Thyroid gland (tissue), 4 donors: Measurements from ENCODE around the gene IMPDH2. TPM values are rescaled to one million over a fixed set of nuclear protein-coding genes. Genes with fewer than 3 reads are reported as not detected.

Experiments
- DNase-seq, 2 donors: peaks; one replicate each; pipeline ENCODE4 v3.0.0-alpha.2; 2019
- H3K27ac ChIP-seq, 3 donors: fragments of 200-600 bp; sonication (generic); 1 replicate in 2 of 3; 2 replicates in 1 of 3; pipeline ENCODE4 v1.5.1; 2016 to 2019; ENCODE audit warnings: mild to moderate bottlenecking in 1 of 3, moderate library complexity in 1 of 3
- H3K27me3 ChIP-seq: fragments of 200-600 bp; sonication (generic); one replicate; pipeline ENCODE4 v1.5.1; 2019
- H3K36me3 ChIP-seq, 2 donors: fragments of 200-600 bp; sonication (generic); one replicate each; pipeline ENCODE4 v1.5.1; 2016 to 2019
- H3K4me1 ChIP-seq, 2 donors: fragments of 200-600 bp; sonication (generic); one replicate each; pipeline ENCODE4 v1.5.1; 2017 to 2019
- H3K4me3 ChIP-seq, 3 donors: fragments of 200-600 bp; sonication (generic); replicated peaks in 1 of 3; 1 replicate in 2 of 3; 2 replicates in 1 of 3; pipeline ENCODE4 v1.5.1; 2016; ENCODE audit warnings: mild to moderate bottlenecking in 1 of 3
- H3K9me3 ChIP-seq: fragments of 200-600 bp; sonication (generic); one replicate; pipeline ENCODE4 v1.5.1; 2017
- CTCF ChIP-seq, 6 experiments: fragments of 200-600 bp in 3 of 6; fragments of 450-650 bp in 3 of 6; sonication (generic) in 3 of 6; IDR thresholded peaks; one replicate each; pipeline ENCODE4 v1.5.1; 2016 to 2019; ENCODE audit warnings: antibody characterized with exemption in 6 of 6, mild to moderate bottlenecking in 2 of 6, inconsistent platforms in 1 of 6, moderate library complexity in 1 of 6
- POLR2A ChIP-seq, 2 donors: fragments of 450-650 bp; IDR thresholded peaks; one replicate each; pipeline ENCODE4 v1.6.1; 2017; ENCODE audit warnings: antibody characterized with exemption in 2 of 2, mild to moderate bottlenecking in 2 of 2, moderate library complexity in 1 of 2
- WGBS, 2 donors: methylation state at CpG; one replicate each; pipeline ENCODE4 v1.1.5; 2017; 5-methylcytosine and 5-hydroxymethylcytosine counted together
- intact Hi-C: fragments of 100-400 bp; cut with DNase I; formaldehyde crosslinking; loops from one replicate; pipeline ENCODE4 v1.15.1; 2023
- total RNA-seq, 4 donors: library from RNA; depleted of rRNA; stranded (reverse); fragments of >200 nt; gene quantifications; one replicate each; pipeline ENCODE4 v1.2.3, GENCODE V29; 2016

The IMPDH2 gene
- total RNA-seq, 4 donors from 2014 or later = 92.9 to 159 (median 109) TPM

- TF ChIP-seq POLR2A (IDR thresholded peaks at IDR 0.05) (no peak), CTCF (IDR thresholded peaks at IDR 0.05) (no peak)
- Histone ChIP-seq H3K27me3 (no peaks in the 10 kb centered on the region), H3K36me3 (peaks cover 23 to 26% of the 10 kb centered on the region in 2 donors), H3K27ac (peak overlapping the region; percentile 11 to 71 (median 50)), H3K9me3 (no peaks in the 10 kb centered on the region), H3K4me3 (peak overlapping the region; percentile 62 to 82 (median 66)), H3K4me1 (peaks cover 31 to 38% of the 10 kb centered on the region in 2 donors)
- WGBS, 2 donors = 1 to 2% methylated on average over 13 to 18 of the region's 18 CpGs
- intact Hi-C loops = no loop called here
- DNase-seq = no peak
Observed at GRCh38 chr3:49018707-49019006, 10.5 kb downstream of the IMPDH2 start.

- TF ChIP-seq POLR2A (IDR thresholded peaks at IDR 0.05) (peak in 1 of 2 donors; percentile 71), CTCF (IDR thresholded peaks at IDR 0.05) (peak in 1 of 6 experiments; percentile 4)
- intact Hi-C loops = no loop called here
Observed at GRCh38 chr3:49017971-49018706, 11.1 kb downstream of the IMPDH2 start, which contains the start of gene DALRD3. DALRD3 (minus strand) TSS chr3:49018580; CDS start chr3:49018564, 16 bp downstream.

GRCh38 chr3:49017229-49017970 lies 11.8 kb downstream of the IMPDH2 start:
- no peak for DNase-seq
- Histone ChIP-seq H3K27me3 (no peaks in the 10 kb centered on the region), H3K4me1 (peaks cover 26 to 28% of the 10 kb centered on the region in 2 donors), H3K4me3 (peak overlapping the region; percentile 62 to 82 (median 66)), H3K9me3 (no peaks in the 10 kb centered on the region), H3K36me3 (peaks cover 23 to 29% of the 10 kb centered on the region in 2 donors), H3K27ac (no peak overlapping the region)
- TF ChIP-seq CTCF (IDR thresholded peaks at IDR 0.05) (no peak), POLR2A (IDR thresholded peaks at IDR 0.05) (no peak)
- intact Hi-C loops = no loop called here
- 22 to 52% methylated on average over 5 to 9 of the region's 23 CpGs for WGBS, 2 donors

More at GRCh38 chr3:49017971-49018706, 11.1 kb downstream of the IMPDH2 start, which contains the start of gene DALRD3:
- Histone ChIP-seq H3K36me3 (peaks cover 23 to 25% of the 10 kb centered on the region in 2 donors), H3K27ac (peak within 1 kb of the TSS; percentile 11 to 71 (median 50)), H3K9me3 (no peaks in the 10 kb centered on the region), H3K4me1 (peaks cover 31 to 35% of the 10 kb centered on the region in 2 donors), H3K27me3 (no peaks in the 10 kb centered on the region), H3K4me3 (peak within 1 kb of the TSS; percentile 62 to 82 (median 66))
- peak; percentile 68 to 69 for DNase-seq
- 0% methylated on average over 11 of the region's 85 CpGs; no CpG with 5 or more reads in 1 of the 2 donors for WGBS, 2 donors

GRCh38 chr3:49016414-49017228 lies 12.6 kb downstream of the IMPDH2 start:
- 83 to 94% methylated on average over 6 of the region's 6 CpGs for WGBS, 2 donors
- peaks cover 23 to 29% of the 10 kb centered on the region in 2 donors for H3K36me3 ChIP-seq
- intact Hi-C loops = no loop called here

More at GRCh38 chr3:49016414-49017228, 12.6 kb downstream of the IMPDH2 start:
- H3K27me3 ChIP-seq = no peaks in the 10 kb centered on the region
- TF ChIP-seq CTCF (IDR thresholded peaks at IDR 0.05) (no peak), POLR2A (IDR thresholded peaks at IDR 0.05) (no peak)
- H3K9me3 ChIP-seq = no peaks in the 10 kb centered on the region
- DNase-seq = no peak
- H3K4me3 ChIP-seq = no peak overlapping the region
- peaks cover 26 to 28% of the 10 kb centered on the region in 2 donors for H3K4me1 ChIP-seq
- no peak overlapping the region for H3K27ac ChIP-seq
